Measurements from ENCODE around the gene FOXD1. TPM values are rescaled to one million over a fixed set of nuclear protein-coding genes. Genes with fewer than 3 reads are reported as not detected.

The FOXD1 gene
- total RNA-seq, 2 donors from 2014 or later: not detected

GRCh38 chr5:73494721-73495120 is 46.1 kb upstream of the FOXD1 start:
- DNase-seq (no peak), ATAC-seq (no peak)
- no peak overlapping the region for H3K4me3 ChIP-seq
- TF ChIP-seq CTCF (IDR thresholded peaks at IDR 0.05): no peak
- no peak for TF ChIP-seq POLR2A (IDR thresholded peaks at IDR 0.05)
- H3K36me3 ChIP-seq (replicated peaks in 1 of 2; ENCODE audit: insufficient read depth in 1 of 2, low read depth in 2 of 2): no peaks in the 10 kb centered on the region
- no peaks in the 10 kb centered on the region for H3K27me3 ChIP-seq
- H3K9me3 ChIP-seq: no peaks in the 10 kb centered on the region
- peaks cover 14% of the 10 kb centered on the region for H3K4me1 ChIP-seq
- H3K27ac ChIP-seq: no peak overlapping the region
- intact Hi-C loops (cut with DNase I): no loop called here

- intact Hi-C loops (cut with DNase I): no loop called here
- Histone ChIP-seq H3K36me3 (replicated peaks in 1 of 2; ENCODE audit: insufficient read depth in 1 of 2, low read depth in 2 of 2) (no peaks in the 10 kb centered on the region), H3K27me3 (no peaks in the 10 kb centered on the region), H3K4me3 (no peak overlapping the region), H3K4me1 (peaks cover 8% of the 10 kb centered on the region), H3K27ac (no peak overlapping the region), H3K9me3 (no peaks in the 10 kb centered on the region)
- DNase-seq: no peak
- TF ChIP-seq CTCF (IDR thresholded peaks at IDR 0.05): no peak
- TF ChIP-seq POLR2A (IDR thresholded peaks at IDR 0.05): no peak
- WGBS, 2 donors: 64 to 72% methylated on average over 3 of the region's 3 CpGs
- ATAC-seq: no peak
Observed at GRCh38 chr5:73493421-73493820, 44.8 kb upstream of the FOXD1 start.

- Histone ChIP-seq H3K36me3 (replicated peaks in 1 of 2; ENCODE audit: insufficient read depth in 1 of 2, low read depth in 2 of 2) (no peaks in the 10 kb centered on the region), H3K4me1 (no peaks in the 10 kb centered on the region), H3K4me3 (no peak overlapping the region), H3K27me3 (no peaks in the 10 kb centered on the region), H3K27ac (no peak overlapping the region), H3K9me3 (no peaks in the 10 kb centered on the region)
- no peak for TF ChIP-seq CTCF (IDR thresholded peaks at IDR 0.05)
- TF ChIP-seq POLR2A (IDR thresholded peaks at IDR 0.05): no peak
- intact Hi-C loops (cut with DNase I): no loop called here
- DNase-seq (no peak), ATAC-seq (no peak)
- 80 to 82% methylated on average over 1 of the region's 1 CpG for WGBS, 2 donors
Observed at GRCh38 chr5:73491155-73491554, 42.6 kb upstream of the FOXD1 start.

GRCh38 chr5:73490088-73490487 is 41.5 kb upstream of the FOXD1 start:
- Histone ChIP-seq H3K36me3 (replicated peaks in 1 of 2; ENCODE audit: insufficient read depth in 1 of 2, low read depth in 2 of 2) (no peaks in the 10 kb centered on the region), H3K4me1 (no peaks in the 10 kb centered on the region), H3K27ac (no peak overlapping the region), H3K27me3 (no peaks in the 10 kb centered on the region), H3K9me3 (no peaks in the 10 kb centered on the region), H3K4me3 (no peak overlapping the region)
- ATAC-seq (no peak), DNase-seq (no peak)
- WGBS, 2 donors: 75 to 80% methylated on average over 2 of the region's 2 CpGs
- TF ChIP-seq POLR2A (IDR thresholded peaks at IDR 0.05) (no peak), CTCF (IDR thresholded peaks at IDR 0.05) (no peak)
- intact Hi-C loops (cut with DNase I): no loop called here

GRCh38 chr5:73488806-73489205 is 40.2 kb upstream of the FOXD1 start:
- DNase-seq (no peak), ATAC-seq (no peak)
- Histone ChIP-seq H3K9me3 (no peaks in the 10 kb centered on the region), H3K4me3 (no peak overlapping the region), H3K27ac (no peak overlapping the region), H3K36me3 (replicated peaks in 1 of 2; ENCODE audit: insufficient read depth in 1 of 2, low read depth in 2 of 2) (no peaks in the 10 kb centered on the region), H3K4me1 (no peaks in the 10 kb centered on the region), H3K27me3 (no peaks in the 10 kb centered on the region)
- 64 to 76% methylated on average over 3 of the region's 3 CpGs for WGBS, 2 donors
- intact Hi-C loops (cut with DNase I): no loop called here
- no peak for TF ChIP-seq CTCF (IDR thresholded peaks at IDR 0.05)
- TF ChIP-seq POLR2A (IDR thresholded peaks at IDR 0.05): no peak

Measured in body of pancreas (tissue), 4 donors.